Pons (tissue), 1 donor: ENCODE data around the gene NTPCR.
A peak's percentile ranks its signal among the peaks of the same experiment; 100 is the strongest.

Experiments used
- DNase-seq: peaks from one replicate; pipeline ENCODE4 v3.0.0-alpha.2; 2016; ENCODE audit warnings: low spot score

The NTPCR gene

GRCh38 chr1:232962761-232963745 is 12.6 kb downstream of the NTPCR start:
- no peak for DNase-seq

DNA sequence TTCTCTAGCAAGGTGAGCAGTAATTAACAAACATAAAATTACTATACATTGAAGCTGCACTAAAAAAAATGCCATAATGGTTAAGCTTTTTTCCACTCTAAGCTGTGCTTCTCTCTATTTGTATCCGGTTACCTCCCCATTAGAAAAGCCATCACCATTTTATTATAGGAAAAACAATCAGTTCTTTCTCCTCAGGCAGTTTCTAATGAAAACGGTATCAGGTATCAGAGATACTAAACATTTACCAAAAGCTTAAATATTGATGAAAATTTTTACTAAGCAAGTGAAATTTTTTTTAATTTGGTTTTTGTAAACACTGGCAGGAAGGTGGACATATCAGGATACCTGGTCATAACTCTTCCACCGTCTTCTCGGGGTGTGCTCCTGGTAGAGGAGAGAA is 14.2 kb downstream of the NTPCR start:
- no peak for DNase-seq

DNA sequence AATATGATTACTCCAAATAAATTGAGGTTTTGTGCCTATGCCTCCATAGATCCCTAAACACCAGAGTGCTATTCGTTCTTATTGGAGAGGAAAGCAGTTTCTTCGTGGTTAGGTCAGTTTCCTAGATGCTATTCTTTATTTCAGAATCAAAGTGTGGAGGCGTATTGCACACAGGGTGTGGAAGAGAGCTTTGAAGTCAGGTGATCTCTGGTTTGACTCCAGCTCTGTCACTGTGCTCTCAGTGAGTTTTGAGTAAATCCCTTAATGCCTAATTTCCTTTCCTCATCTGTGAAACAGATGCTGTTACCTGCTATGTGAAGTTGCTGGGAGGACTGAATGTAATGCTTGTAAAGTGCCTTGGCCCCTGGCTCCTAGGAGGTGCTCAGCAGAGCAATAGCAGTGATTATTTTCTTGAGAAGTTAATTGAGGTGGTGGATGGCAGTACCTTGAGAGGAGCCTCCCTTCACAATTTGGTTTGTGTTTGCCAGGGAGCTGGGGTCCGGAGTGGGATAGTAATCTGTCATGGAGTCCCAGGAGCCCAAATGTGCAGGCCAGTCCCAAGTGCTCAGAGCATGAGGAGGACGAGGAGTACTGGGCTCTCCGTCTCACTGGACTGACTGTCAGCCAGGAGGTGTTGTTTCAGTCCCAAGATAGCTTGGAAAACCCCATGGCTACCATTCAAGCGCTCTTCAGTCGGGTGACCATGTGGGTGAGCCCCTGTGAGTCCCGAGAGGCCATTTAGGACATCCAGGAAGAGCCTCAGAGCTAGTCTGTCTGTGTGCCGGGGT is 14.9 kb downstream of the NTPCR start:
- DNase-seq, result no peak

GRCh38 chr1:232965912-232966217 is 15.5 kb downstream of the NTPCR start:
- no peak for DNase-seq

GRCh38 chr1:232966663-232967062 is 16.3 kb downstream of the NTPCR start:
- DNase-seq, result no peak

DNA sequence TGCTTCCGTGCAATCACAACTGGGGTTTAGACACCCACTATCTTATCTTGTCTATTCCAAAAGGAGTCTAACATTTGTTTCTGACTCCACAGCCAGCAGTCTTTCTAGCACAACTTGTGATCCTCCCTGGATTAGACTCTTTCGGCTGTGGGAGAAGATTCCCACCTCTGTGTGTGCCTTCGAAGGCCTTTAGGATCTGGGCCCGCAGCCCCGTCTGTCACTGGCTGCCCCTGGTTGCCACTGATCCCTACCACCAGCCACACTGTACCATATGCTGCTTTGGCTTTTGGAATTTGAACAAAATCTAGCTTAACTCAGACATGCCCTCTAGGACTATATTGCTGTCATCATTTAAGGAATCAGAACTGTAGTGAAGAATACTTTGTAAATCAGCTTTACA is 18.0 kb downstream of the NTPCR start:
- no peak for DNase-seq

GRCh38 chr1:232968965-232969364 is 18.6 kb downstream of the NTPCR start:
- DNase-seq, result peak; percentile 70

DNA sequence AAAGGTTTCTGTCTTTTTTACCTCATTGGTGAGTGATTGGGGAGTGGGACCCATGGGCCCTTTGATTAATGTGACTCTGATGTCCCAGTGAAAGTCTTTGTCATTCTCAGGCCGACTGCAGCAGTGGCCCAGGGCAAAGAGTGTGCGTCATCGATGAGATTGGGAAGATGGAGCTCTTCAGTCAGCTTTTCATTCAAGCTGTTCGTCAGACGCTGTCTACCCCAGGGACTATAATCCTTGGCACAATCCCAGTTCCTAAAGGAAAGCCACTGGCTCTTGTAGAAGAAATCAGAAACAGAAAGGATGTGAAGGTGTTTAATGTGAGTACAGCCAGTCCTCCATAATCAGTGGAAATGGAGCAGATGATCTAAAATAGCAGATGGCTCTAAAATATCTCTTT is 19.4 kb downstream of the NTPCR start:
- DNase-seq, result no peak

GRCh38 chr1:232970508-232970907 is 20.1 kb downstream of the NTPCR start:
- no peak for DNase-seq

DNA sequence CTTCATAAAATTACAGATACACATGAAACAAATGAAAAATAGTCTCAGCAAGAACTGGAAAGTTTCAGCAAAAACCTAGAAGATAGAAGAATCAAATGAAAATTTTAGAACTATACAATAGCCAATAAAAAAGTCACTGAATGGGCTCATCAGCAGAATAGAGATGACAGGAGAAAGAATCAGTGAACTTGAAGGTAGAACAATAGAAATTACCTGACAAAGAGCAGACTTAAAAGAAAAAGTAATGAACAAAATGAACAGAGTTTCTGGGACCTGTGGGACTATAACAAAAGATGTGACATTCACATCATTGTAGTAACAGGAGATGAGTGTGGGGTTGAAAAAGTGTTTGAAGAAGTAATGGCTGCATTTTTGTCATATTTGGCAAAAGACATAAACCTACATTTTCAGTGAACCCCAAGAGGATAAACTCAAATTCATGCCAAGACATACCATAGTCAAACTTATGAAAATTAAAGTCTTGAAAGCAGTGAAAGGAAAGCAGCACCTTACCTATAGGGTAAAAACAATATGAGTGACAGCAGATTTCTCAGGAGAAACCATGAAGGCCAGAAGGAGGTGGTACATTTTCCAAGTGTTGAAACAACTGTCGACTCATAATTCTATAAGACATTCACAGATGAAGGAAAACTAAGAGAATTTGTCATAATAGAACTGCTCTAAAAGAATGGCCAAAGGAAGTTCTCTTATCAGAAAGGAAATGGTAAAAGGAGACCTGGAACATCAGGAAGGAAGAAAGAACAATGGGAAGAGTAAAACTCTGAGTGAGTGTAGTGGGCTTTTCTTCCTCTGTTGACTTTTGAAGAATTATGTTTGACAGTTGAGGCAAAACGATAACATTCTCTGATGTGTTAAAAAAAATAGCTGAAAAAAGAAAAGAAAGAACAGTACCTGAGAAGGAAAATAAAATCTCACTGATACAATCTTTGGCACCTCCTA is 23.5 kb downstream of the NTPCR start:
- DNase-seq, result no peak

- no peak for DNase-seq
Measured at GRCh38 chr1:232974971-232975370, 24.6 kb downstream of the NTPCR start.

GRCh38 chr1:232978091-232978634 is 27.8 kb downstream of the NTPCR start:
- DNase-seq, result no peak

- no peak for DNase-seq
Measured at GRCh38 chr1:232978815-232979214, 28.4 kb downstream of the NTPCR start.

DNA sequence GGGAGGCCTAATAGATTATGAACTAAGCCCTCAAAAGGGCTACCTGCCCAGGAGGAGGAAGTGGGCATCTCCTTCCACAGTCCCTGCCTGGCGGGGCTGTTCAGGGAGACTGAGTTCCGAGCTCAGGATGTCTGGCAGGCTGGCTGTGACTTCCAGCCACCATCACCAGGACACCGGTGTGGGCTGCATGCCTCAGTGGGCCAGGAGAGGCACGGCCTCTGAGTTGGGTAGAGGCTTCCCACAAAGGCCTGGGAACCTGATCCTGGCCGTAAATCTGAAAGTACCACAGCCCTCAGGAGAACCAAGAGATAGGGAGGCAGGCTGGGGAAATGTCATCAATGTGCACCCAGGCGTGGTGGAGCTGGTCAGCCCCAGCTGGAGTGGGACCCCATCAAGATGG is 29.1 kb downstream of the NTPCR start:
- DNase-seq, result no peak

DNA sequence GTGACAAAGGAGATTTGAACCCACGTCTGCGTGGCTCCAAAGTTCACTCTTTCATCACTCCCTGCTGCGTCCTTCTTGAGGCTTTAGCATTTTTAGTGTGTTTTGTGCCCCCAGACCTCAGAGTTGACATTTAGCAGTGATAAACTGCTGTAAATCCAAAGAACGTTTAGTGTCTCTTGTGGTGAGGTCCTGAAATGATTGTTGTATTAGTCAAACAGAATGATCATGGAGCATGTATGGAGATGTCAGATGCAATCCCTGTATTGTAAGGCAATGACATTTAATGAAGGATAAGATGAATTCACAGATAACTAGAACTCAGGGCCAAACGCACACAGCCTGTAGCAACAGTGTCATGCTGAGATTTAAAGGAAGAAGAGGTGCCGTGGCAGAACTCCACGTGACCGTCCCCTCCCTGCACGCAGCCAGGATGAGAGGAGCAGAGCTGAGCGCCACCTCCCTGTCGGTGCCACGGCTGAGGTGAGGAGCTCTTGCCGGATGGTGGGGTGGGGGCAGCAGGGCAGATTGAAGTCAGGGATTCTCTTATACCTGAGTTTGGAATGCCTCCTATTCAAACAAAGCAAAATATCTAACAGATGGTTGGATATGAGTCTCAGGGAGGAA is 30.1 kb downstream of the NTPCR start:
- no peak for DNase-seq

DNA sequence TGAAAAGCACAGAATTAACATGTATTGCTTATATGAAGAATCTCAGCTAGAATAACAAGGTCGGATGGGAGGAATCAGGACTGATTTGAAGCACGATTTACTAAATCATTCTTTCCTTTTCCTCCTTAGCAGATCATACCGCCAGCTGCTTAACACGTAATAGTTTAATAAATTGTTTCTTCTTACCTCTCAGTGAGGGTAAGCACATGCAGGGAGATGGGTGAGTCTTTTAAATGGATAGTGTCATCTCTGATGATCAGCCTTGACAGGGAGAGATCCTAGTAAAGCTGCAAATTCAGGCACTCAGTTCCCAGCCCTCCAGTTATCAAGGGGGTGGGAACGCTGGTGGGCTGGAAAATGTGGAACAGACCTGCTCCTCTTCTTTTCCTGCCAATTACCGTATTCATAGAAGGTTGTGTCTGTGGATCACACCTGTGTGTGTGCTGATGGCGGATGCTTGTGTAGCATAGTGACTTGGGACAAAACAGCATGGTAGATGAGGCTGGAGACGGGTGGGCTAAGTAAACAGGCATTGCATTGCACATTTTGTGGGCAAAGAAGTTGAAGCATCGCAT is 30.7 kb downstream of the NTPCR start:
- DNase-seq, result no peak

DNA sequence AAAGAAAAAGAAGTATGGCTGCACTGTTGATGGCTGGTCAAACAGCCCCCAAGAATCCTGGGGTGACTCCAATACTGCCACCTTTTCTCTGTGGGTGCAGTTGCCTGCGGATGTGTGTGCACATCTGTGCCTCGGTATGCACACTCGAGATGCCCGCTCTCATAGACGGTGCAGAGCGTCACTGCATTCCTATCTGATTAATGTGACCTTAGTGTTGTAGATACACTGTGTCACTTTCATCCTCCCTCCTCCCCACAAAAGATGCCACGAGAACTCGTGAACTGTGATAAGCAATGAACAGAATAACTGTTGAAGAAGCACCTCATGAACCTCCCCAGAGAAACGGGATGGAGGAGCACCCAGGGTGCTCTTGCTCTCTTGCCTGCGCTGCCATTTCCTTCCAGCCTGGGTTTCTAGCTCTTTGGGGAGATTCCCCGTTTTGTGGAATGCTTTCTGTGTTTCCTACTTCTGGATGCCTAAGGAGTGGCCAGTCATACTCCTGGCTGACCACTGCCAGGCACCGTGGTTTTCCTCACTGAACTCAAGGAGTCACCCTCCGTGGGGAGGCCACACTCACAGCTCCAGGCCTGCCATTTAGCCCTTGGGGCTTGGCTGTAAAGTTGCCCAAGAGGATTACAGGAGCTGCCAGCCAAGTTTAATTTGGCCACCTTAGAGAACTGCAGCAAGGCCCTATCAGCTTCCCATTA is 32.0 kb downstream of the NTPCR start:
- DNase-seq, result no peak

DNA sequence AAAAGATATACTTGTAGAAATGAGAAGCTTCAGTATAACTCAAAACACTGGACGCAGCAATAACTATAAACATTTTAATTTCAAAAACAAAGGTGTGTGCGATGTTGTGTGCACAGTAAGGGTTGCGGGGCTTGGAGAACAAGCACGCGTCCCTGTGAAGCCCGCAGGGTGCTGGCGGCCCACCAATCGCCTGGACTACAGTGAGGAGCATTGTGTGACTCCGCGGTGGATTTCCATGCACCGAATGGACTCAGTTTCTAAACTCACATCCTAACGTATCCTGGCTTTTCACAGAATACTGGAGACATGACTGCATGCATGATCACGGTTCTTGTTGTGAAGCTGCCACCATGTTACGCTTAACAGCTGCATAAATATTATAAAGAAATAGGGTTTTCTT is 33.0 kb downstream of the NTPCR start:
- peak; percentile 45 for DNase-seq

GRCh38 chr1:232983817-232984567 is 33.6 kb downstream of the NTPCR start:
- no peak for DNase-seq
